ENCODE data around the gene PIP5K1C.

Gene PIP5K1C

GRCh38 chr19:3637621-3638020 is 62.6 kb downstream of the PIP5K1C start:
- H3K4me3 ChIP-seq (ENCODE audit: low read depth in 1 of 2, low read length in 2 of 2) = no peak overlapping the region
- H3K4me1 ChIP-seq (ENCODE audit: insufficient read depth, low read length) = no peaks in the 10 kb centered on the region
- H3K79me2 ChIP-seq (ENCODE audit: insufficient read depth, low read length) = no peaks in the 10 kb centered on the region
- peaks cover 3% of the 10 kb centered on the region; the same call in 1 of the 2 replicates for H4K20me1 ChIP-seq (ENCODE audit: insufficient read depth, low read length)
- no peak overlapping the region for H3K9ac ChIP-seq (ENCODE audit: low read depth, low read length)
- ATAC-seq (ENCODE audit: insufficient read depth, low read depth) (no peak), DNase-seq (no peak)
- TF ChIP-seq CTCF (IDR thresholded peaks at IDR 0.05; ENCODE audit: borderline replicate concordance, extremely low read depth, low read length, poor library complexity, severe bottlenecking) (no peak), EZH2 (IDR thresholded peaks at IDR 0.05; ENCODE audit: borderline replicate concordance, low read depth, low read length, severe bottlenecking) (no peak)
- no peak overlapping the region for H3K4me2 ChIP-seq (ENCODE audit: insufficient read depth, low read length)
- H2AFZ ChIP-seq (ENCODE audit: low read depth, low read length) = no peak overlapping the region
- H3K27ac ChIP-seq (ENCODE audit: low read length) = no peak overlapping the region
- no peaks in the 10 kb centered on the region for H3K9me3 ChIP-seq (ENCODE audit: insufficient read depth, low read length, severe bottlenecking)
- H3K36me3 ChIP-seq (ENCODE audit: insufficient read depth, low read length) = peaks cover 39% of the 10 kb centered on the region
- H3K27me3 ChIP-seq (ENCODE audit: insufficient read depth, low read length, poor library complexity) = no peaks in the 10 kb centered on the region

- Histone ChIP-seq H2AFZ (ENCODE audit: low read depth, low read length) (no peak overlapping the region), H3K27me3 (ENCODE audit: insufficient read depth, low read length, poor library complexity) (no peaks in the 10 kb centered on the region), H4K20me1 (ENCODE audit: insufficient read depth, low read length) (peaks cover 3% of the 10 kb centered on the region; the same call in 1 of the 2 replicates), H3K4me3 (ENCODE audit: low read depth in 1 of 2, low read length in 2 of 2) (no peak overlapping the region), H3K36me3 (ENCODE audit: insufficient read depth, low read length) (peaks cover 38% of the 10 kb centered on the region), H3K4me1 (ENCODE audit: insufficient read depth, low read length) (no peaks in the 10 kb centered on the region), H3K27ac (ENCODE audit: low read length) (no peak overlapping the region), H3K9ac (ENCODE audit: low read depth, low read length) (no peak overlapping the region), H3K9me3 (ENCODE audit: insufficient read depth, low read length, severe bottlenecking) (no peaks in the 10 kb centered on the region), H3K79me2 (ENCODE audit: insufficient read depth, low read length) (no peaks in the 10 kb centered on the region), H3K4me2 (ENCODE audit: insufficient read depth, low read length) (no peak overlapping the region)
- ATAC-seq (ENCODE audit: insufficient read depth, low read depth) (no peak), DNase-seq (no peak)
- TF ChIP-seq EZH2 (IDR thresholded peaks at IDR 0.05; ENCODE audit: borderline replicate concordance, low read depth, low read length, severe bottlenecking) (no peak), CTCF (IDR thresholded peaks at IDR 0.05; ENCODE audit: borderline replicate concordance, extremely low read depth, low read length, poor library complexity, severe bottlenecking) (no peak)
Observed at GRCh38 chr19:3636962-3637361, 63.3 kb downstream of the PIP5K1C start.

GRCh38 chr19:3636506-3636905 is 63.8 kb downstream of the PIP5K1C start:
- Histone ChIP-seq H3K27ac (ENCODE audit: low read length) (no peak overlapping the region), H3K36me3 (ENCODE audit: insufficient read depth, low read length) (peaks cover 38% of the 10 kb centered on the region), H3K4me2 (ENCODE audit: insufficient read depth, low read length) (no peak overlapping the region), H3K27me3 (ENCODE audit: insufficient read depth, low read length, poor library complexity) (no peaks in the 10 kb centered on the region), H2AFZ (ENCODE audit: low read depth, low read length) (no peak overlapping the region), H3K79me2 (ENCODE audit: insufficient read depth, low read length) (no peaks in the 10 kb centered on the region), H3K4me3 (ENCODE audit: low read depth in 1 of 2, low read length in 2 of 2) (no peak overlapping the region), H4K20me1 (ENCODE audit: insufficient read depth, low read length) (peaks cover 3% of the 10 kb centered on the region; the same call in 1 of the 2 replicates), H3K4me1 (ENCODE audit: insufficient read depth, low read length) (no peaks in the 10 kb centered on the region), H3K9me3 (ENCODE audit: insufficient read depth, low read length, severe bottlenecking) (no peaks in the 10 kb centered on the region), H3K9ac (ENCODE audit: low read depth, low read length) (no peak overlapping the region)
- no peak for DNase-seq
- no peak for ATAC-seq (ENCODE audit: insufficient read depth, low read depth)
- no peak for TF ChIP-seq EZH2 (IDR thresholded peaks at IDR 0.05; ENCODE audit: borderline replicate concordance, low read depth, low read length, severe bottlenecking)
- no peak for TF ChIP-seq CTCF (IDR thresholded peaks at IDR 0.05; ENCODE audit: borderline replicate concordance, extremely low read depth, low read length, poor library complexity, severe bottlenecking)
